GM18507 (cell line): ENCODE results near the gene FFAR1.

Experiments used
- DNase-seq: peaks from one replicate; pipeline ENCODE4 v3.0.0; 2011; ENCODE audit warnings: low read depth; ENCODE audit not compliant: insufficient read length; ENCODE audit errors: extremely low spot score
- FAIRE-seq: peaks from 2 replicates; lab custom pipeline; 2011; peaks lifted over from hg19 to GRCh38; lab: Jason Lieb, UNC

The FFAR1 gene, protein sequence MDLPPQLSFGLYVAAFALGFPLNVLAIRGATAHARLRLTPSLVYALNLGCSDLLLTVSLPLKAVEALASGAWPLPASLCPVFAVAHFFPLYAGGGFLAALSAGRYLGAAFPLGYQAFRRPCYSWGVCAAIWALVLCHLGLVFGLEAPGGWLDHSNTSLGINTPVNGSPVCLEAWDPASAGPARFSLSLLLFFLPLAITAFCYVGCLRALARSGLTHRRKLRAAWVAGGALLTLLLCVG (N-terminal part only)

DNA sequence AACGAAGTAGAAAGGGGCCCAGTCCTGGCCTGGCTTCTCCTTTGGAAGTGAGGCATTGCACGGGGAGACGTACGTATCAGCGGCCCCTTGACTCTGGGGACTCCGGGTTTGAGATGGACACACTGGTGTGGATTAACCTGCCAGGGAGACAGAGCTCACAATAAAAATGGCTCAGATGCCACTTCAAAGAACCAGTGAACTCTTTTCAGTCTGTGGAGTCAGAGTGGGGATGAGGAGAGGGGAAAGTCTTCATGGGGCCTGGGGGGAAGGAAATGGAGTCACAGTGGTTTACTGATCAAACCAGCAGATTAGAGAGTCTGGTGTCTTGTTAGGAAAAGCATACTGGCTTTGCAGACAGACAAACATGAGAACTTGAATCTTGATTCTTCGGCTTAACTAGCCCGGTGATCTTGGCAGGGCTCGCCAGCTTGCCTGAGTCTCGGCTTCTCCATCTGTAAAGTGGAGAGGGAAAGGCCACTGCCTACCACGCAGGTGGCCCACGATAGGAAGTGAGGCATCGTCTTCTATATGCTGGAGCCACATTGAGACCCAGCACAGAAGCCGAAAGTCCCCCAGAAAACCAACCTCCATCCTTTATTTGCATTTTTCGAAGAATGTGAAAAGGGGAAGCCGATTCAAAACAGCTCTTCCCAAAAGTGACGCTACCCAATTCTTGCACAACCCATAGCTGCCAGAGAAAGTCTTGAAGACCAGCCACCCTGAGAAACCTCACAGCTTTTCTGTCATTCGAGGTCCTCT, at the start of gene FFAR1:
Gene FFAR1, plus strand, starts transcription at position 732 of the 759 bp plus-strand sequence. CDS start 3,650 bp downstream, outside the sequence.
- peak; percentile 95 for FAIRE-seq
- DNase-seq, result no peak

DNA sequence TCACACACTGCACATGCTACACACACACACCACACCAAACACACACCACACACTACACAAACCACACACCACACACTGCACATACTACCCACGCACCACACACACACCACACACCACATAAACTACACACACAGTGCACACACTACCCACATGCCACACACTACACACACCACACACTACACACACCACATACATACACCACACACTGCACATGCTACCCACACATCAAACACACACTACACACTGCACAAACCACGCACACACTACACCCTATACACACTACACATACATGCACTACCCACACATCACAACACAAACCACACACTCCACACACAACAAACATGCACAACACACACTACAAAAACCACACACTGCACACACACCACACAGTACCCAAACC, 49.8 kb upstream of the FFAR1 start:
- DNase-seq (no peak), FAIRE-seq (no peak)

DNA sequence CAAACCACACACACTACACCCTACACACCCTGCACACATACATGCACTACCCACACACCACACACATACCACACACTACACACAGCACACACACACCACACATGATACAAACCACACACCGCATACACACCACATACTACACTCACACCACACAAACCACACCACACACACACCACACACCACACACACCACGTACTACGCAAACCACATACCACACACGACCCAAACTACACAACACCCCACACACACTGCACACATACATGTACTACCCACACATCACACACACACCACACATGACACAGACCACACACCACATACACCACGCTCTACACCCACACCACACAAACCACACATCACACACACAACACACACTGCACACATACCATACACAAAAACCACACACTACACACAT, 49.1 kb upstream of the FFAR1 start:
- FAIRE-seq (no peak), DNase-seq (no peak)

DNA sequence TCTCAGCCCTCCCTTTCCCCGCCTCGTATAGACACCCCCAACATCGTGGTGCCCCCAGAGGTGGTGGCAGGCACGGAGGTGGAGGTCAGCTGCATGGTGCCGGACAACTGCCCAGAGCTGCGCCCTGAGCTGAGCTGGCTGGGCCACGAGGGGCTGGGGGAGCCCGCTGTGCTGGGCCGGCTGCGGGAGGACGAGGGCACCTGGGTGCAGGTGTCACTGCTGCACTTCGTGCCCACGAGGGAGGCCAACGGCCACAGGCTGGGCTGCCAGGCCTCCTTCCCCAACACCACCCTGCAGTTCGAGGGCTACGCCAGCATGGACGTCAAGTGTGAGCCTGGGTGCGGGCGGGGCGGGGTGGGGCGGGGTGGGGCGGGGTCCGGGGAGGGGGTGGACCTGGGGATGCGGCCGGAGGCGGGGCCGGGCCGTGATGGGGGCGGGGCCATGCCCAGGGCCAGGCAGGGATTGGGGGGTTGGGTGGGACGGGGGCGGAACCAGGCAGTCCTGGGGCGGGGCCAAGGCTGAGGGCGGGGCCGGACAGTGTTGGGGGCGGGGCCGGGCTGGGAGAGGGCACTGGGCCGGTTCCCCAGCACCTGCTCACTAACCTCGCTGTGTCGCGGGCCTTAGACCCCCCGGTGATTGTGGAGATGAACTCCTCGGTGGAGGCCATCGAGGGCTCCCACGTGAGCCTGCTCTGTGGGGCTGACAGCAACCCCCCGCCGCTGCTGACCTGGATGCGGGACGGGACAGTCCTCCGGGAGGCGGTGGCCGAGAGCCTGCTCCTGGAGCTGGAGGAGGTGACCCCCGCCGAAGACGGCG, 48.0 kb upstream of the FFAR1 start:
- FAIRE-seq, result no peak
- DNase-seq, result no peak

DNA sequence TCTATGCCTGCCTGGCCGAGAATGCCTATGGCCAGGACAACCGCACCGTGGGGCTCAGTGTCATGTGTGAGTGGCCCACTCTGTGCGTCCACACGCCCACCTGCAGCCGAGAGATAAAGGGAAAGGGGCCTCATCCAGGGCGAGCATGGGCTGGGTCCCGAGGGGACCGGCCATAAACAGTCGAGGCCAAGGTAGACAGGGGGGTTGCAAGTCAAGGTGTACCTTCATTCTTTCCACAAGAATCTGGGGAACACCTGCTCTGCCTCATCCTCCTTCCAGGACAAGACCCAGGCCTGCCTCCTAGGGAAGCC, 47.4 kb upstream of the FFAR1 start:
- FAIRE-seq, result no peak
- DNase-seq, result no peak

DNA sequence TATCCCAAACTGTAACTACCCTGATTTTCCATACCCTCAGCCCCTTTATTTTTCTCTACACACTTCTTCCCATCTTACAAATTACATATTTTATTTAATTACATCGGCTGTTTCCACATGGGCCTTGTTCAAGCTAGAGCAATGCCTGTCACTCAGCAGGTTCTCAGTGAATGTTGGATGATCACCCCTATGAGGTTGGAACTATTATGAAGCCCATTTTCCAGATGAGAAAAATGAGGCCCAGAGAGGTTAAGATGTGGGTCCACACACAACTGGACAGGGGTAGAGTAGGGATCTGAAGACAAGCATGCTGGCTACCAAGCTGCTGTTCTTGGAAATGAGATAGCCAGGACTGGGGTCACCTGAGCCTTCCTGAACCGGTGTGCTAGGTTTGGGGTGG, 45.7 kb upstream of the FFAR1 start:
- no peak for DNase-seq
- FAIRE-seq, result no peak

DNA sequence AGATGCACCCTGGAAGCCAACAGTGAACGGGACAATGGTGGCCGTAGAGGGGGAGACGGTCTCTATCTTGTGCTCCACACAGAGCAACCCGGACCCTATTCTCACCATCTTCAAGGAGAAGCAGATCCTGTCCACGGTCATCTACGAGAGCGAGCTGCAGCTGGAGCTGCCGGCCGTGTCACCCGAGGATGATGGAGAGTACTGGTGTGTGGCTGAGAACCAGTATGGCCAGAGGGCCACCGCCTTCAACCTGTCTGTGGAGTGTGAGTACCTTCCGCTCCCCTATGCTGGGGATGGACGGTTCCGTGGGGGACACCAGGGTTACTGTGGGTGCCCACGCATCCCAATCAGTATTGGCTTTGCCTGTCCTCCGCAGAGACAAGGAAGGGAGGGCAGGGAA, 45.3 kb upstream of the FFAR1 start:
- no peak for FAIRE-seq
- DNase-seq, result no peak

DNA sequence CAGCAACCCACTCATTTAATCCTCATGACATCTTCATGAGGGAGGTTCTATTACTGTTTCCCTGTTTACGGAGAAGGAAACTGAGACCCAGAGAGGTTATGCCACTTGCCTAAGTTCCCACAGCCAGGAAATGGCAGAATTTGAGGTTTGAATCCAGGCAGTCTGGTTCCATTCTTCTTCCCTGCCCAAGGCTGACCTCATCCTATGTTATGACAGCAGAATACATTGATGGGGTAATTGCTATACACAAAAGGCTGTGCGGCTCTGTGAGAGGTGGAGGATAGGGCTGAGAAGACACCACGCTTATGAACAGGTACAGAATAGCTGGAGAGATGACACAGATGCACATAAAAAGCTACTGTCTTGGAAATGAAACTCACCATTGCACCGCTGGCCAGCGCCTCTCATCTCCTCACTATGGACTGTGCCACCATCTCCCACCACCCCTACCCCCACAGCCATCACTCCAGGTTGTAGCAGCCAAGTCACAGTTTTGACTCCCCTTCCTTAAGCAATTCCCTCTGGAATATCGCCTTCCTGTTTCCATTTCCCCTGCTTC, 44.3 kb upstream of the FFAR1 start:
- no peak for DNase-seq
- FAIRE-seq, result no peak

DNA sequence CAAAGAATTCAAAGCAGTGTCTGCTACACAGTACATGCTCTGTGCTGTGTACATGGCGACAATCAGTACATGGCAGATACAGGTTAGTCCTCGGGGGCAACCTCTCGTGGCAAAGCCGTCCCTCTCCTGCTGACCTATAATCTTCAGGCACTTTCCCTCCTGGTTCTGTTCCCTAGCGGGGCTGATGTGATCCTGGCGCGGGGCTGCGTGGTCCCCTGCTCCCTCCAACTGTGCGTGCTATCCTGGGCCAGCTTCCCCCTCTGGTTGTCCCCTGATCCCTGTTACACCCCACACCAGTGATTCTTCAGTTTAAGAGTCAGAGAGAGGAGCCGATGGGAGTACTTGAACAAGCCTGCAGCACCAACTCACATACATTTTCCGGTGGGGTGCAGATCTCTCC, 43.7 kb upstream of the FFAR1 start:
- FAIRE-seq, result no peak
- DNase-seq, result no peak

DNA sequence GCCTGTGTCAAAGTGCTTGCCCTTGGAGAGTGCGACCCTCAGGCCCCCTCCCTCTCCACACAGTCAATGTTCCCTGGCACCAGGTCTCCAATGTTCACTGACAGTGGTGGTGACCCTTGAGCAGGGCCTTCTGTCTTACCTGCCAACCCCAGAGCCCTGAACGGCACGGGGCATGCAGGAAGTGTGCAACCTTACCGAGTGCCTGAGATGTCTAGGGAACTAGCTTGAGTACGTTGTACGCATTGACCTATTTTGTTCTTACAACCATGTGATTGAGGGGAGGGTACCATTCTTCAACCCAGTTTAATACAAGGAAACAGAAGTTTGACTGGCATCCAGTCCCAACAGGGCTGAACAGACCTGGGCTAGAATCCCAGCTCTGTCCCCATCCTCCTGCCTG, 42.5 kb upstream of the FFAR1 start:
- FAIRE-seq (no peak), DNase-seq (no peak)

DNA sequence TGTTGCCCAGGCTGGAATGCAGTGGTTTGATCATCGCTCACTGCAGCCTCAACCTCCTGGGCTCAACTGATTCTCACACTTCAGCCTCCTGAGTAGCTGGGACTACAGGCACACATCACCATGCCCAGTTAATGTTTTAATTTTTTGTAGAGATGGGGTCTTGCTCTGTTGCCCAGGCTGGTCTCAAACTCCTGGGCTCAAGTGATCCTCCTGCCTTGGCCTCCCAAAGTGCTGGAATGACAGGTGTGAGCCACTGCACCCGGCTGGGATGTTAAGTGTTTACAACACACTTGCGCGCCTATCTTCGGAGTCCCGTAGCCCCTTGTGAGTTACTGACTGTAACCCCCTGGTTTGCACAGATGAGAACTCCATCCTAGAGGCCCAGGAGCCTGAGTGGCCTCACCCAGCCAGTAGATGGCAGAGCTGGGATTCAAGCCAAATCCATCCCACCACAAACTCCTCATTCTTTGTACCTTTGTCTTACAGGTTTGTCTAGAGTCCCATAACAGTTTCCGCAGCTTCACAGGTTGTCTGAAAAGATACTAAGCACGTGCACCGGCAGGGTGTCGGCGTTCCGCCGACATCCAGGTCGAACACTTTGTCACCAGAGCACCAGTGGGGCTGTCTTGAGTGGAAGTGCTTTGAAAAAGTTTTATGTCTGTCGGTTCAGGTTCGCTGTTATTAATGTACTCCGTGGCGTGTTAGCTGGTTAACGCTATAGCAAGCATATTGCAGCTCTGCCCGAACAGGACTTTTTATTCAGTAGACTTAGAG, 41.0 kb upstream of the FFAR1 start:
- DNase-seq, result no peak
- FAIRE-seq, result no peak

DNA sequence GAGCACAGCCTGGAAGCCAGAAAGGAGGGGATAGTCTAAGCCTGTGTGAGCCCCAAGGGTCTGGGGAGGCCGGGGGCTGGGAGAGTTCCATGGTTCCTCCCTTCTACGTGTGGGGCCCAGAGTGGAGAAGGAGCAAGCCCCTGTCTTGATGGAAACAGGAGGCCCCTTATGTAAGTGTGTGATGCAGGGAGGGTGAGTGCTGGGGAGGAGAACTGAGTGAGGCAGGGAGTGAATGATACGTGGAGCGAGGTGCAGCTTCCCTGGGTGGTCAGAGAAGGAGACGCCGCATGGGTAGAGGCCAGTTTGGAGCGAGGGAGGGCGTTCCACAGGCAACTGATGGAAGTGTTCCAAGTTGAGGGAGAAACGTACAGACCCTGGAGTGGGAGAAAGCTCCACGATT, 39.8 kb upstream of the FFAR1 start:
- DNase-seq (no peak), FAIRE-seq (no peak)

DNA sequence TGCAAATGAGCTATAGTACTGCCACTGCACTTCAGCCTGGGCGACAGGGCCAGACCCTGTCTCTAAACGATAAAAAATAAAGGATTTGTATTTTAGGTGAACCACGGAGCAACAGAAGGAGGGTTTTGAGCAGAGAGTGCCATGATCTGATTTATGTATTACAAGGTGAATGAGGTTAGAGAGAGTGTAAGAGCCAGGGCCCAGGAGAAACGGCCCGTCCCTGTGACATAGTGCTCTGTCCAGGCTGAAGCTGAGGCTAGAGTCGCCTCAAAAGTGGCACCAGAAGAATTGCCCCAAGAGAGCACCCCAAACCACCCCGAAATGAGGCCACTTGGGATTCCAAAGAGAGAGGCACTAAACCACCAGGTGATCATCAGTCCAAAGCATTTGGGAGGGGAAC, 38.8 kb upstream of the FFAR1 start:
- no peak for FAIRE-seq
- DNase-seq, result no peak

DNA sequence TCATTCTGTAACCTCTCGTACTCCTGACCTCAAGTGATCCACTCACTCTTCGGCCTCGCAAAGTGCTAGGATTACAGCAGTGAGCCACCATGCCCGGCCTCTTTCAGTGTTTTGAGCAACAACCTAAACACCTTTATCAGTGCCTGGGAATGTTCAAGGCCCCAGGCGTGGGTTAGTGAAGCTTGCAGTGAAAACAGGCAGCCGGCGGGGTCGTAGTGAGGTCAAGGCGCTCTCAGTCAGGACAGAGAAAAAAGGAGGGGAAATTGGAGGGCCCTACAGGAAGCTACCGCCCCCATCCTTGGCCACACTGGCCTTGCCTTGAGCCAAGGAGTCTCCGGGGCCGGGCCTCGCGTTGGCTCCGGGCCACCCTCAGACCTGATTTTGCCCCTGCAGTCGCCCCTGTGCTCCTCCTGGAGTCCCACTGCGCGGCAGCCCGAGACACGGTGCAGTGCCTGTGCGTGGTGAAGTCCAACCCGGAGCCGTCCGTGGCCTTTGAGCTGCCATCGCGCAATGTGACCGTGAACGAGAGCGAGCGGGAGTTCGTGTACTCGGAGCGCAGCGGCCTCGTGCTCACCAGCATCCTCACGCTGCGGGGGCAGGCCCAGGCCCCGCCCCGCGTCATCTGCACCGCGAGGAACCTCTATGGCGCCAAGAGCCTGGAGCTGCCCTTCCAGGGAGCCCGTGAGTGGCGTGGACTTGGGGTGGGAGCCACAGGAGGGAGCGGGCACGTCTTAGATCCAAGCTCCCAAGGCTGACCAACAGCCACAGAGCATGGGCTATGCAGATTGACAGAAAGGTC, 38.0 kb upstream of the FFAR1 start:
- DNase-seq, result no peak
- no peak for FAIRE-seq

DNA sequence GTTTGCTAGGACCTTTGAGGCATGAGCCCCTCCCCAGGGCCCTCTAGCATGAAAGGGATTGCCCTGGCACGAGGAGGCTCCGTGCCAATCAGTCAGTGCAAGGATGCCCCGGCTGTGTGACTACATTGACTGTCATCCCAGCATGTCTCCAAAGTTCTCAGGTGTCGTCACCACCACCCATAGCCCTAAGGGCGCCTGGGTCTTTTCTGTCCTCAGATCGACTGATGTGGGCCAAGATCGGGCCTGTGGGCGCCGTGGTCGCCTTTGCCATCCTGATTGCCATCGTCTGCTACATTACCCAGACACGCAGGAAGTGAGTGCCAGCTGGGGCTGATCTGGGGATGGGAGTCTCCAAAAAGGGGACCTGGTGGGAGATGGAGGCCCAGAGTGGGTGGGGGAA, 37.4 kb upstream of the FFAR1 start:
- DNase-seq, result no peak
- no peak for FAIRE-seq

DNA sequence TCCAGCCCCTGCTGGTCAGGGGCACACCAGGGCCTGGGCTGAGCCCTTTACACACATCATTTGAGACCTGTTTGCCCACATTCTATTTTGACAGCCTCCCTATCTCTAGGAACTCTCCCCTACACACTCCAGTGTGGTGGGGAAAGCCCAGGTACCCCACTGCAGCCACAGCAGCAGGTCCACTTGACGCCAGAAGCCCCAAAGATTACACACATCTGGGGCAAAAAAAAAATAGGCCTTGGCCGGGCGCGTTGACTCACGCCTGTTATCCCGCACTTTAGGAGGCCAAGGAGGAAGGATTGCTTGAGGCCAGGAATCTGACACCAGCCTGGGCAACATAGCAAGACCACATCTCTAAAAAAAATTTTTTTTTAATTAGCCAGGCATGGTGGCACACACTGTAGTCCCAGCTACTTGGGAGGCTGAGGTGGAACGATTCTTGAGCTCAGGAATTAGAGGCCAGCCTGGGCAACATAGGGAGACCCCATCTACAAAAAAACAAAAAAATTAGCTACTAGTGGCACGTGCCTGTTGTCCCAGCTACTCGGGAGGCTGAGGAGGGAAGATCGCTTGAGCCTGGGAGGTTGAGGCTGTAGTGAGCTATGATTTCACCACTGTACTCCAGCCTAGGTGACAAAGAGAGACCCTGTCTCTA, 36.8 kb upstream of the FFAR1 start:
- DNase-seq (no peak), FAIRE-seq (no peak)

DNA sequence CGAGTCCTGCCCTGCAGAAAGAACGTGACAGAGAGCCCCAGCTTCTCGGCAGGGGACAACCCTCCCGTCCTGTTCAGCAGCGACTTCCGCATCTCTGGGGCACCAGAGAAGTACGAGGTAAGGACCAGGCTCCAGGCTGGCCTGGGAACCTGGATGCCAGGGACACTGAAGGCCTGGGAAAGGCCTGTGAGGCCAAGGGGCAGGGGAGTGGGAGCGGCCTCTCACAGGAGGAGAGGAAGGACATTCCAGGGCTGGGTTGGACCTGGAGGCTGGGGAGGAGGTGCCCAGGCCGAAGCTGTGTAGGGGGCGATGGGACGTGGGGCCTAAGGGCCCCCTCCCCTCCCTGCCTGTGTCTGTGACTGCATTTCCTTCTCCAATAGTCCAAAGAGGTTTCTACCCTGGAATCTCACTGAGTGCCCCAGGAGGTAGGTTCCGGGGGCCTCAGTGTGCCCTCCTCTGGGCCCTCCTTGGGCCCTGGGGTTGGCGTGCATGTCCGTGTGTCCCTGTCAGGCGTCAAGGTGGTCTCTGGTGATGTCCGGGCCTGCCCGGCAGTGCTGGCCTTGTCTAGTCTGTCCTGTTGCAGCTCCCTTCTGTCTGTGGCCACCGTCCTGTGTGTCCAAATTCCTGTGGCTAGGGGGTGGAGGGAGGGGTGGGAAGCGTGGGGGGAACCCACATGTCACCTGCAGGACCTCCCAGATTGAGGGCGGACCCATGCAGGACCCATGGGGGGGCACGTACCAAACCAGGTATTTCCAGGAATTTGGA, 35.6 kb upstream of the FFAR1 start:
- FAIRE-seq (no peak), DNase-seq (no peak)

DNA sequence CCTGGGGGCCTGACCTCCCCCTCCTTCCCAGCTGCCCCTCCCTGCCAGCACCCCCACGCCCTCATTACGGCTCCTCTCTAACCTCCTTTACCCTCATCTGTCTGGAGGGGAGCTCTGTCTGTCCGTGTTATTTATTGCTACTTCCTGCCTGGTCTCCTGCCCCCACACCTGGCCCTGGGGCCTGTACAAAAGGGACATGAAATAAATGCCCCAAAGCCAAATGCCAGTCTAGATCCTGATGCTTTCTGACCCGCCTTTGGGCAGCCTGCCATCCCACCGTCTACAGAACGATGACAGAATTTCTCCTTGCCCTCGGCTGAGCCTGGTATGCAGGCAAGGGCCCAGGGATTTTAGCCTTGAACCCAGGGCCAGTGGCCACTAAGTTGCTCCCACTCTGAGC, 34.1 kb upstream of the FFAR1 start:
- no peak for DNase-seq
- no peak for FAIRE-seq
